ENCODE data around the gene CITED2. TPM values are rescaled to one million over a fixed set of nuclear protein-coding genes. Genes with fewer than 3 reads are reported as not detected.

The CITED2 gene
- total RNA-seq, 1 experiment from 2014 or later = 365 TPM

- Histone ChIP-seq H3K36me3 (ENCODE audit: insufficient read depth, low read length, poor library complexity, severe bottlenecking) (no peaks in the 10 kb centered on the region), H3K27ac (ENCODE audit: low read depth, low read length, poor library complexity, severe bottlenecking) (no peak overlapping the region), H3K4me3 (ENCODE audit: low read depth, low read length, poor library complexity, severe bottlenecking) (no peak overlapping the region), H3K9me3 (ENCODE audit: low read depth, low read length, poor library complexity, severe bottlenecking) (no peaks in the 10 kb centered on the region), H3K27me3 (replicated peaks; ENCODE audit: insufficient read depth, low read depth, low read length, poor library complexity) (no peaks in the 10 kb centered on the region), H3K4me1 (ENCODE audit: insufficient read depth, low read length, poor library complexity, severe bottlenecking) (peaks cover 3% of the 10 kb centered on the region)
- TF ChIP-seq CTCF (conservative IDR thresholded peaks at IDR 0.05; ENCODE audit: low read depth, low read length) (no peak), EZH2 (IDR thresholded peaks at IDR 0.05; ENCODE audit: borderline replicate concordance, low read depth, low read length, poor library complexity, severe bottlenecking) (no peak)
- ChIA-PET POLR2A (ENCODE audit: low non-redundant PET) (no interaction called here), CTCF (no interaction called here)
- no peak for DNase-seq (ENCODE audit: low spot score)
- no TSS peak for BruUV-seq (replicated peaks)
- intact Hi-C loops (cut with micrococcal nuclease; ENCODE audit: unreplicated experiment) = no loop called here
Measured at GRCh38 chr6:139422105-139423036, 47.9 kb upstream of the CITED2 start.

- intact Hi-C loops (cut with micrococcal nuclease; ENCODE audit: unreplicated experiment) = no loop called here
- BruUV-seq (replicated peaks) = no TSS peak
Measured at GRCh38 chr6:139418481-139419132, 44.2 kb upstream of the CITED2 start.

GRCh38 chr6:139416146-139416545, 41.7 kb upstream of the CITED2 start:
- H3K27me3 ChIP-seq (replicated peaks; ENCODE audit: insufficient read depth, low read depth, low read length, poor library complexity) = no peaks in the 10 kb centered on the region
- ChIA-PET POLR2A (ENCODE audit: low non-redundant PET) (no interaction called here), CTCF (no interaction called here)
- H3K4me1 ChIP-seq (ENCODE audit: insufficient read depth, low read length, poor library complexity, severe bottlenecking) = no peaks in the 10 kb centered on the region
- no peak overlapping the region for H3K27ac ChIP-seq (ENCODE audit: low read depth, low read length, poor library complexity, severe bottlenecking)
- H3K9me3 ChIP-seq (ENCODE audit: low read depth, low read length, poor library complexity, severe bottlenecking) = no peaks in the 10 kb centered on the region
- no TSS peak for BruUV-seq (replicated peaks)
- DNase-seq (ENCODE audit: low spot score) = no peak
- H3K36me3 ChIP-seq (ENCODE audit: insufficient read depth, low read length, poor library complexity, severe bottlenecking) = no peaks in the 10 kb centered on the region
- no peak overlapping the region for H3K4me3 ChIP-seq (ENCODE audit: low read depth, low read length, poor library complexity, severe bottlenecking)
- intact Hi-C loops (cut with micrococcal nuclease; ENCODE audit: unreplicated experiment) = no loop called here
- TF ChIP-seq EZH2 (IDR thresholded peaks at IDR 0.05; ENCODE audit: borderline replicate concordance, low read depth, low read length, poor library complexity, severe bottlenecking) (no peak), CTCF (conservative IDR thresholded peaks at IDR 0.05; ENCODE audit: low read depth, low read length) (no peak)

More at GRCh38 chr6:139418481-139419132, 44.2 kb upstream of the CITED2 start:
- TF ChIP-seq EZH2 (IDR thresholded peaks at IDR 0.05; ENCODE audit: borderline replicate concordance, low read depth, low read length, poor library complexity, severe bottlenecking) (no peak), CTCF (conservative IDR thresholded peaks at IDR 0.05; ENCODE audit: low read depth, low read length) (no peak)
- Histone ChIP-seq H3K36me3 (ENCODE audit: insufficient read depth, low read length, poor library complexity, severe bottlenecking) (no peaks in the 10 kb centered on the region), H3K27ac (ENCODE audit: low read depth, low read length, poor library complexity, severe bottlenecking) (no peak overlapping the region), H3K27me3 (replicated peaks; ENCODE audit: insufficient read depth, low read depth, low read length, poor library complexity) (no peaks in the 10 kb centered on the region), H3K4me3 (ENCODE audit: low read depth, low read length, poor library complexity, severe bottlenecking) (no peak overlapping the region), H3K9me3 (ENCODE audit: low read depth, low read length, poor library complexity, severe bottlenecking) (no peaks in the 10 kb centered on the region), H3K4me1 (ENCODE audit: insufficient read depth, low read length, poor library complexity, severe bottlenecking) (no peaks in the 10 kb centered on the region)
- DNase-seq (ENCODE audit: low spot score) = no peak
- ChIA-PET POLR2A (ENCODE audit: low non-redundant PET) (no interaction called here), CTCF (no interaction called here)

Data from A673 (cell line).